WTC11 (cell line): ENCODE data around the gene HLA-DOB. TPM values are rescaled to one million over a fixed set of nuclear protein-coding genes. Genes with fewer than 3 reads are reported as not detected.
A peak's percentile ranks its signal among the peaks of the same experiment; 100 is the strongest.

Source experiments
- ATAC-seq: fragments of 200-7000 bp; cut with Tn5 transposase; 2 replicates; pipeline ENCODE4 v1.10.0; 2021; ENCODE audit warnings: mild to moderate bottlenecking, moderate library complexity
- CTCF ChIA-PET: fragments of 300-600 bp; sonication (Branson Sonifier 250); formaldehyde crosslinking; loops from one replicate; lab custom pipeline; 2021; ENCODE audit warnings: antibody characterized with exemption; lab: Charles Lee
- POLR2A ChIA-PET: fragments of 350-600 bp; sonication (Branson Sonifier 250); formaldehyde crosslinking; loops from one replicate; lab custom pipeline; 2021; ENCODE audit warnings: antibody characterized with exemption; lab: Charles Lee
- DNase-seq: peaks from one replicate; pipeline ENCODE4 v3.0.0; 2021; ENCODE audit warnings: low spot score
- H3K27ac Mint-ChIP-seq: 2 replicates; pipeline ENCODE4 v1.8.0; 2021; ENCODE audit warnings: mixed read lengths
- H3K27me3 Mint-ChIP-seq: 2 replicates; pipeline ENCODE4 v1.8.0; 2021; ENCODE audit warnings: low read depth, mild to moderate bottlenecking, moderate library complexity, mixed read lengths
- H3K36me3 Mint-ChIP-seq: 2 replicates; pipeline ENCODE4 v1.8.0; 2021; ENCODE audit warnings: mixed read lengths
- H3K4me1 Mint-ChIP-seq: 2 replicates; pipeline ENCODE4 v1.8.0; 2022; ENCODE audit warnings: mixed read lengths
- H3K4me3 Mint-ChIP-seq: 2 replicates; pipeline ENCODE4 v1.8.0; 2021; ENCODE audit warnings: mild to moderate bottlenecking, moderate library complexity, mixed read lengths
- H3K9me3 Mint-ChIP-seq: 2 replicates; pipeline ENCODE4 v1.8.0; 2021; ENCODE audit warnings: mixed read lengths
- ATF1 ChIP-seq: sonication (generic); formaldehyde crosslinking; IDR thresholded peaks from 2 replicates; pipeline ENCODE4 v1.8.1; 2023; ENCODE audit warnings: mild to moderate bottlenecking, moderate library complexity, missing genetic modification reagents
- CDX4 ChIP-seq: fragments of 250-450 bp; sonication (Bioruptor Pico); IDR thresholded peaks from 2 replicates; pipeline ENCODE4 v1.9.0; 2021; ENCODE audit warnings: moderate library complexity, mild to moderate bottlenecking, inconsistent platforms, borderline replicate concordance
- CREM ChIP-seq: sonication (generic); formaldehyde crosslinking; IDR thresholded peaks from 2 replicates; pipeline ENCODE4 v1.8.1; 2022; ENCODE audit warnings: mild to moderate bottlenecking, missing genetic modification reagents, moderate library complexity
- HMGA2 ChIP-seq: fragments of 250-450 bp; sonication (Bioruptor Pico); IDR thresholded peaks from 2 replicates; pipeline ENCODE4 v1.4.0; 2021; ENCODE audit warnings: mild to moderate bottlenecking, moderate library complexity
- JAZF1 ChIP-seq: fragments of 250-450 bp; sonication (Bioruptor Pico); IDR thresholded peaks from 2 replicates; pipeline ENCODE4 v1.9.0; 2021; ENCODE audit warnings: moderate library complexity, mild to moderate bottlenecking, inconsistent platforms
- MAX ChIP-seq: sonication (generic); formaldehyde crosslinking; IDR thresholded peaks from 2 replicates; pipeline ENCODE4 v1.8.0; 2022; ENCODE audit warnings: mild to moderate bottlenecking, missing genetic modification reagents
- NR1H2 ChIP-seq: sonication (generic); formaldehyde crosslinking; IDR thresholded peaks from 2 replicates; pipeline ENCODE4 v1.9.0; 2021; ENCODE audit warnings: mild to moderate bottlenecking, moderate library complexity, missing genetic modification reagents
- OVOL2 ChIP-seq: fragments of 250-450 bp; sonication (Bioruptor Pico); IDR thresholded peaks from 2 replicates; pipeline ENCODE4 v1.9.0; 2021; ENCODE audit warnings: mild to moderate bottlenecking, borderline replicate concordance
- PREB ChIP-seq: sonication (generic); formaldehyde crosslinking; IDR thresholded peaks from 2 replicates; pipeline ENCODE4 v1.8.1; 2022; ENCODE audit warnings: mild to moderate bottlenecking, missing genetic modification reagents, moderate library complexity, borderline replicate concordance
- TEAD4 ChIP-seq: sonication (generic); formaldehyde crosslinking; IDR thresholded peaks from 2 replicates; pipeline ENCODE4 v1.8.0; 2022; ENCODE audit warnings: mild to moderate bottlenecking, missing genetic modification reagents
- USF1 ChIP-seq: sonication (generic); formaldehyde crosslinking; IDR thresholded peaks from 2 replicates; pipeline ENCODE4 v1.8.0; 2022; ENCODE audit warnings: mild to moderate bottlenecking, missing genetic modification reagents
- ZNF138 ChIP-seq: sonication (generic); formaldehyde crosslinking; conservative IDR thresholded peaks from 2 replicates; pipeline ENCODE4 v1.8.1; 2022; ENCODE audit warnings: mild to moderate bottlenecking, moderate library complexity, missing genetic modification reagents
- ZNF317 ChIP-seq: sonication (generic); formaldehyde crosslinking; IDR thresholded peaks from 2 replicates; pipeline ENCODE4 v1.8.1; 2023; ENCODE audit warnings: low read depth, mild to moderate bottlenecking, moderate library complexity, missing genetic modification reagents, borderline replicate concordance
- ZNF416 ChIP-seq: fragments of 250-450 bp; sonication (Bioruptor Pico); IDR thresholded peaks from 2 replicates; pipeline ENCODE4 v1.9.0; 2021; ENCODE audit warnings: mild to moderate bottlenecking, inconsistent platforms
- ZNF671 ChIP-seq: fragments of 250-450 bp; sonication (Bioruptor Pico); IDR thresholded peaks from 2 replicates; pipeline ENCODE4 v1.8.0; 2021; ENCODE audit warnings: mild to moderate bottlenecking
- total RNA-seq: library from RNA; stranded (reverse); gene quantifications from 3 replicates; pipeline ENCODE4 v1.2.3, GENCODE V29; 2021
- TF ChIP-seq, protein P1 (sequence below): sonication (generic); formaldehyde crosslinking; IDR thresholded peaks from 2 replicates; pipeline ENCODE4 v1.8.0; 2023; ENCODE audit warnings: mild to moderate bottlenecking, missing genetic modification reagents
- TF ChIP-seq, protein P2 (sequence below): fragments of 250-450 bp; sonication (Bioruptor Pico); IDR thresholded peaks from 2 replicates; pipeline ENCODE4 v1.9.0; 2021; ENCODE audit warnings: mild to moderate bottlenecking
- TF ChIP-seq, protein P3 (sequence below): fragments of 200-600 bp; IDR thresholded peaks from 2 replicates; pipeline ENCODE4 v1.8.0; 2022; ENCODE audit warnings: antibody characterized with exemption
- TF ChIP-seq, protein P4 (sequence below): fragments of 250-450 bp; sonication (Bioruptor Pico); IDR thresholded peaks from 2 replicates; pipeline ENCODE4 v1.9.0; 2021; ENCODE audit warnings: mild to moderate bottlenecking
- TF ChIP-seq, protein P5 (sequence below): sonication (generic); formaldehyde crosslinking; IDR thresholded peaks from 2 replicates; pipeline ENCODE4 v1.8.1; 2023; ENCODE audit warnings: mild to moderate bottlenecking, missing genetic modification reagents

HLA-DOB gene
- total RNA-seq, 1 experiment from 2014 or later = 0.15 TPM

DNA sequence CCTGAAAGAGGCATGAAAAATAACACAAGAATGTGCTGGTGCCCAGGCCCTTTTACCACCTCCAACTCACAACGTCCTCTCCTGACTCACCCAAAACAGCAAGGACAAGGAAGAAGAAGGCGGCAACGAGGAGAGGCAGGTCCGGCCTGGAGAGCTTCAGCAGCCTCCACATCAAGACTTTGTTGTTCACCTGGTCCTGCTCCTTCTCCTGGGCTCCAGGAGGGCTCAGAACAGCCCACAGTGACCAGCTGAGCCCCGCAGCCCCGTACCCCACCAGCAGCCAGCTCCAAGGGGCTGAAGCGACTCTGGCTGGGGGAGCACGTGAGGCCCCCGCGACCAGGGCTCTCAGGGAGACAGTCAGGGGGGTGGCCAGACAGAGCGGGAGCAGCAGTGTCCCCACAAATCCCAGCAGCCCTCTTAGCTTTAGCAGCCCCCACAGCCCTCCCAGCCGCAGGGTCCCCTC lies 20.9 kb upstream of the HLA-DOB start:
- Mint-ChIP-seq H3K4me3 (peak overlapping the region; percentile 72), H3K36me3 (peaks cover 15% of the 10 kb centered on the region), H3K27me3 (peaks cover 48% of the 10 kb centered on the region), H3K9me3 (no peaks in the 10 kb centered on the region), H3K27ac (no peak overlapping the region), H3K4me1 (peaks cover 11% of the 10 kb centered on the region)
- no peak for TF ChIP-seq ATF1
- TF ChIP-seq NR1H2 (CRISPR knock-in tag) = no peak
- TF ChIP-seq CDX4 (CRISPR knock-in tag) = no peak
- peak; percentile 34; the same call in 1 of the 2 replicates for TF ChIP-seq USF1 (CRISPR knock-in tag)
- ATAC-seq (no peak; the same call in 1 of the 2 replicates), DNase-seq (no peak)
- ChIA-PET CTCF (interaction anchor here (0.6 to 3.9 kb wide), 32 partner anchors 10 to 917 kb away, joined by 3 to 291 read pairs (median 6); partner anchors contain the start of genes BRD2, HLA-DMA, HLA-DMB and PSMB9), POLR2A (interaction anchor here (1.1 to 1.7 kb wide), 6 partner anchors 10 to 642 kb away, joined by 3 to 16 read pairs (median 4); partner anchors contain the start of genes HLA-DMA, PSMB9 and TAP1)

DNA sequence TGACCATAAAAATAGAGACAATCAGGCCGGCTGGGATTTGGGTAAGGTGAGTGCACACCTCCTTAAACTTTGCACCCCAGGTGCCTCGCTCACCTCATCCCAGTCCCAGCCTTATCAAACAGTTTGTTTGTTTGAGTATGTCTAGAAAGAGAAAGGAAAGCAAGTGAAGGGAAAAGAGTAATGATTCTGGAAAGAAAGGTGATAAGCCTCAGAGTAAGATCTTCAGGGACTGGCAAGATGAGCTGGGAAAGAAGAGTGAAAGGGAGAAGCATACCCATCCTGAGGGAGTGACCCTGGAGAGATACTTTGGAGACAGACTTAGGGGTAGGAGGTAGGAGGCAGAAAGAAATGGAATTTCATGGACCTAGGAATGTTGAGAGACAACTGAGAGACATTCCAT lies 20.1 kb upstream of the HLA-DOB start:
- POLR2A ChIA-PET = no interaction called here
- Mint-ChIP-seq H3K27me3 (peaks cover 40% of the 10 kb centered on the region), H3K9me3 (no peaks in the 10 kb centered on the region), H3K4me1 (peaks cover 11% of the 10 kb centered on the region), H3K27ac (no peak overlapping the region), H3K4me3 (peak overlapping the region; percentile 72), H3K36me3 (peaks cover 10% of the 10 kb centered on the region)
- DNase-seq = no peak
- CTCF ChIA-PET = interaction anchor here (3.6 to 3.9 kb wide), 3 partner anchors 9 to 31 kb away, joined by 82 to 291 read pairs (median 243); partner anchors contain the start of genes PSMB9 and TAP1
- ATAC-seq = no peak
- TF ChIP-seq, protein P1, sequence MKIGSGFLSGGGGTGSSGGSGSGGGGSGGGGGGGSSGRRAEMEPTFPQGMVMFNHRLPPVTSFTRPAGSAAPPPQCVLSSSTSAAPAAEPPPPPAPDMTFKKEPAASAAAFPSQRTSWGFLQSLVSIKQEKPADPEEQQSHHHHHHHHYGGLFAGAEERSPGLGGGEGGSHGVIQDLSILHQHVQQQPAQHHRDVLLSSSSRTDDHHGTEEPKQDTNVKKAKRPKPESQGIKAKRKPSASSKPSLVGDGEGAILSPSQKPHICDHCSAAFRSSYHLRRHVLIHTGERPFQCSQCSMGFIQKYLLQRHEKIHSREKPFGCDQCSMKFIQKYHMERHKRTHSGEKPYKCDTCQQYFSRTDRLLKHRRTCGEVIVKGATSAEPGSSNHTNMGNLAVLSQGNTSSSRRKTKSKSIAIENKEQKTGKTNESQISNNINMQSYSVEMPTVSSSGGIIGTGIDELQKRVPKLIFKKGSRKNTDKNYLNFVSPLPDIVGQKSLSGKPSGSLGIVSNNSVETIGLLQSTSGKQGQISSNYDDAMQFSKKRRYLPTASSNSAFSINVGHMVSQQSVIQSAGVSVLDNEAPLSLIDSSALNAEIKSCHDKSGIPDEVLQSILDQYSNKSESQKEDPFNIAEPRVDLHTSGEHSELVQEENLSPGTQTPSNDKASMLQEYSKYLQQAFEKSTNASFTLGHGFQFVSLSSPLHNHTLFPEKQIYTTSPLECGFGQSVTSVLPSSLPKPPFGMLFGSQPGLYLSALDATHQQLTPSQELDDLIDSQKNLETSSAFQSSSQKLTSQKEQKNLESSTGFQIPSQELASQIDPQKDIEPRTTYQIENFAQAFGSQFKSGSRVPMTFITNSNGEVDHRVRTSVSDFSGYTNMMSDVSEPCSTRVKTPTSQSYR (CRISPR knock-in tag) = no peak
- TF ChIP-seq, protein P2, sequence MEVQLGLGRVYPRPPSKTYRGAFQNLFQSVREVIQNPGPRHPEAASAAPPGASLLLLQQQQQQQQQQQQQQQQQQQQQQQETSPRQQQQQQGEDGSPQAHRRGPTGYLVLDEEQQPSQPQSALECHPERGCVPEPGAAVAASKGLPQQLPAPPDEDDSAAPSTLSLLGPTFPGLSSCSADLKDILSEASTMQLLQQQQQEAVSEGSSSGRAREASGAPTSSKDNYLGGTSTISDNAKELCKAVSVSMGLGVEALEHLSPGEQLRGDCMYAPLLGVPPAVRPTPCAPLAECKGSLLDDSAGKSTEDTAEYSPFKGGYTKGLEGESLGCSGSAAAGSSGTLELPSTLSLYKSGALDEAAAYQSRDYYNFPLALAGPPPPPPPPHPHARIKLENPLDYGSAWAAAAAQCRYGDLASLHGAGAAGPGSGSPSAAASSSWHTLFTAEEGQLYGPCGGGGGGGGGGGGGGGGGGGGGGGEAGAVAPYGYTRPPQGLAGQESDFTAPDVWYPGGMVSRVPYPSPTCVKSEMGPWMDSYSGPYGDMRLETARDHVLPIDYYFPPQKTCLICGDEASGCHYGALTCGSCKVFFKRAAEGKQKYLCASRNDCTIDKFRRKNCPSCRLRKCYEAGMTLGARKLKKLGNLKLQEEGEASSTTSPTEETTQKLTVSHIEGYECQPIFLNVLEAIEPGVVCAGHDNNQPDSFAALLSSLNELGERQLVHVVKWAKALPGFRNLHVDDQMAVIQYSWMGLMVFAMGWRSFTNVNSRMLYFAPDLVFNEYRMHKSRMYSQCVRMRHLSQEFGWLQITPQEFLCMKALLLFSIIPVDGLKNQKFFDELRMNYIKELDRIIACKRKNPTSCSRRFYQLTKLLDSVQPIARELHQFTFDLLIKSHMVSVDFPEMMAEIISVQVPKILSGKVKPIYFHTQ (CRISPR knock-in tag) = no peak
- TF ChIP-seq, protein P3, sequence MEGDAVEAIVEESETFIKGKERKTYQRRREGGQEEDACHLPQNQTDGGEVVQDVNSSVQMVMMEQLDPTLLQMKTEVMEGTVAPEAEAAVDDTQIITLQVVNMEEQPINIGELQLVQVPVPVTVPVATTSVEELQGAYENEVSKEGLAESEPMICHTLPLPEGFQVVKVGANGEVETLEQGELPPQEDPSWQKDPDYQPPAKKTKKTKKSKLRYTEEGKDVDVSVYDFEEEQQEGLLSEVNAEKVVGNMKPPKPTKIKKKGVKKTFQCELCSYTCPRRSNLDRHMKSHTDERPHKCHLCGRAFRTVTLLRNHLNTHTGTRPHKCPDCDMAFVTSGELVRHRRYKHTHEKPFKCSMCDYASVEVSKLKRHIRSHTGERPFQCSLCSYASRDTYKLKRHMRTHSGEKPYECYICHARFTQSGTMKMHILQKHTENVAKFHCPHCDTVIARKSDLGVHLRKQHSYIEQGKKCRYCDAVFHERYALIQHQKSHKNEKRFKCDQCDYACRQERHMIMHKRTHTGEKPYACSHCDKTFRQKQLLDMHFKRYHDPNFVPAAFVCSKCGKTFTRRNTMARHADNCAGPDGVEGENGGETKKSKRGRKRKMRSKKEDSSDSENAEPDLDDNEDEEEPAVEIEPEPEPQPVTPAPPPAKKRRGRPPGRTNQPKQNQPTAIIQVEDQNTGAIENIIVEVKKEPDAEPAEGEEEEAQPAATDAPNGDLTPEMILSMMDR = no peak
- TF ChIP-seq OVOL2 (CRISPR knock-in tag) = no peak
- no peak for TF ChIP-seq TEAD4
- no peak for TF ChIP-seq ZNF671
- TF ChIP-seq, protein P4, sequence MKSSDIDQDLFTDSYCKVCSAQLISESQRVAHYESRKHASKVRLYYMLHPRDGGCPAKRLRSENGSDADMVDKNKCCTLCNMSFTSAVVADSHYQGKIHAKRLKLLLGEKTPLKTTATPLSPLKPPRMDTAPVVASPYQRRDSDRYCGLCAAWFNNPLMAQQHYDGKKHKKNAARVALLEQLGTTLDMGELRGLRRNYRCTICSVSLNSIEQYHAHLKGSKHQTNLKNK (CRISPR knock-in tag) = no peak
- TF ChIP-seq ZNF138 (CRISPR knock-in tag) = no peak
- no peak for TF ChIP-seq PREB (CRISPR knock-in tag)
- TF ChIP-seq CREM (CRISPR knock-in tag) = no peak
- TF ChIP-seq, protein P5, sequence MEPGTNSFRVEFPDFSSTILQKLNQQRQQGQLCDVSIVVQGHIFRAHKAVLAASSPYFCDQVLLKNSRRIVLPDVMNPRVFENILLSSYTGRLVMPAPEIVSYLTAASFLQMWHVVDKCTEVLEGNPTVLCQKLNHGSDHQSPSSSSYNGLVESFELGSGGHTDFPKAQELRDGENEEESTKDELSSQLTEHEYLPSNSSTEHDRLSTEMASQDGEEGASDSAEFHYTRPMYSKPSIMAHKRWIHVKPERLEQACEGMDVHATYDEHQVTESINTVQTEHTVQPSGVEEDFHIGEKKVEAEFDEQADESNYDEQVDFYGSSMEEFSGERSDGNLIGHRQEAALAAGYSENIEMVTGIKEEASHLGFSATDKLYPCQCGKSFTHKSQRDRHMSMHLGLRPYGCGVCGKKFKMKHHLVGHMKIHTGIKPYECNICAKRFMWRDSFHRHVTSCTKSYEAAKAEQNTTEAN (CRISPR knock-in tag) = no peak
- no peak for TF ChIP-seq JAZF1
- TF ChIP-seq HMGA2 (CRISPR knock-in tag) = no peak
- TF ChIP-seq ZNF416 (CRISPR knock-in tag) = no peak
- no peak for TF ChIP-seq MAX (CRISPR knock-in tag)
- TF ChIP-seq ZNF317 (CRISPR knock-in tag) = no peak
